NCI-H1092 (cell line): ENCODE data around the gene ADPRS.
A peak's percentile ranks its signal among the peaks of the same experiment; 100 is the strongest.

Source experiments
- DNase-seq: peaks from one replicate; lab custom pipeline; 2025; lab: John Stamatoyannopoulos, UW

ADPRS gene

DNA sequence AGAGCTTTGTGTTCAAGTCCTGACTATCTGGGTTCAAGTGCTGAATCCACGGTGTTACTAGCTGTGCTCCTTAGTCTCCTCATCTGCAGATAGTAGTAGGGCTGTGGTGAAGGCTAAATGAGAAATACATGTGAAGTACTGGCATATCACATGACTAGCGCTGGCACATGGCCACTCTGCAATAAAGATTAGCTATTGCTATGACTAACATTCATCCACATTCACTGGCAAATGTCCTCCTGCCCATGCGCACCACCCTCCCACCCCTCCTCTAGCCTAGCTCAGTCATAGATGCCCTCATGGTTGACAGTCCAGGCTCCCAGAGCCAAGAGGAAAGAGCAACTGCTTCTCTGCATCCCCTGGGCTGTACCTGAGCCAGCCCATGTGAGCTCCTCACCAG lies 44.8 kb downstream of the ADPRS start:
- no peak for DNase-seq

DNA sequence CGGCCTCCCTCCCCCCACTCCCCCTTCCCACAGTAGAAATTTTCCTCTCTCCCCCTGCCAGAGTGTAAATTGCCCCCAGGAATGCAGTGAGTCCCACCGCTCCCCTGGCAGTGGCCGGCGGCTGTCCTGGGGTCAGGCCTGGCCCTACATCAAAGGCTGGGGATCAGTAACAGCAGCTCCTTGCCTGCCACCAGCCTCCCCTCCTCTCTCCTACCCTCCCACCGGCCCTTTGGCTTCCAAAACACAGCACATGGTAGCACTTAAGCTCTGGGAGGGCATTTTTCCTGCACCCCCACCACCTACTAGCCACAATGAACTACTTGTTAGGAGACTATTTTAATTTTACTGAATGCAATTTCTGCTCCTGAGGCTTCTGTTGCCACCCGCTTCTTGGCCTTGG lies 45.3 kb downstream of the ADPRS start:
- DNase-seq, result no peak

DNA sequence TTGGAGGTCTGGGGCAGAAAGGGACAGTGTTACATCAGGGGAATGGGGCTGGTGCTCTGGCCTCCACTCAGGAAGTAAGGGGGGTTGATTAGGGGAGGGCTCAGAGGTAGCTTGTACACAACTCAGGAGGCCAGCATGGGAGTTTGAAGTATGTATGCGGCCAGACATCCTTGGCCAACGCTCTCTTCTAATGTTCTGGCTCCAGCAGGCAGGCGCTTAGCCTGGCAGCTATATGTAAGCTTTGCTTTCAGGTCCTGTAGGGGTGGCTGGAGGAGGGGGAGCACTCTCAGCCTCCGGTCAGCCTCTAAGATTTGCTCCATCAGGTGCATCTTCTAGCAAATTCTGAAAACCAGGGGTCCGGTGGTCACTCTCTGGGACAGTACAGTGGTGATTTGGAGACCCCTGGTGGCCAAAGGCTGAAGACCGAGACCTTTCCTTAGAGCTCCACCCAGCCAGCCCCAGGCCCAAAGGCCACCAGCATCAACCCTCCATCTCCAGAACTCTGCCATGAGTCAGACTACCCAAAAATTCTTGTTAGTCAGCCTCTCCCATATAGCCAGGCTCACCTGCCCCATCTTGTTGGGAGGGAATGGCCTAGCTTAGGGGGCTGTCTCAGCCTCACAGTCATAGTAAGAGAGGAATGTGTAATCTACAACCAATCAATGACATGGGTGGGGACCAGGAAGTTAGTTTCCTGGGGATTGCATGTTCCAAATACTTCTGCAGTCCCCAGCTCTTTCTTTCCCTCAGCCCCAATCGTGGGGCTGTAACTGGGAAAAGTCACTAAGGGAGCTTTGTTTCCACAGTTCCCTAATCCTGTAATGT lies 46.0 kb downstream of the ADPRS start:
- peak; percentile 35 for DNase-seq

DNA sequence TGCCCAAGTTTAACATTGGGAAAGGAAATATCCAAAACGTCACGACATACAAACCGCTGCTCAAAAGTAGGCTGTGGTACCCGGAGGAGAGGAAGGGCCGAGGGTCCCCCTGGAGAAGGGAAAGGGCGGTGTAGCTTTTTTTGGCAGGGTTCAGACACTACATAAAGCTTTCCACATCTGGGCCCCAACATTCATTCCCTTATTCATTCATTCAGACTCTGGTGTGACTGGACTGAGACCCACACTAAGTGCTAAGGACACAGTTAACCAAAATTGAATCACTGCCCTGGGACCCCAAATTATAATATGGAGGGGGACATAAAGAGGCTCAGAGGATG lies 46.6 kb downstream of the ADPRS start:
- DNase-seq, result no peak

DNA sequence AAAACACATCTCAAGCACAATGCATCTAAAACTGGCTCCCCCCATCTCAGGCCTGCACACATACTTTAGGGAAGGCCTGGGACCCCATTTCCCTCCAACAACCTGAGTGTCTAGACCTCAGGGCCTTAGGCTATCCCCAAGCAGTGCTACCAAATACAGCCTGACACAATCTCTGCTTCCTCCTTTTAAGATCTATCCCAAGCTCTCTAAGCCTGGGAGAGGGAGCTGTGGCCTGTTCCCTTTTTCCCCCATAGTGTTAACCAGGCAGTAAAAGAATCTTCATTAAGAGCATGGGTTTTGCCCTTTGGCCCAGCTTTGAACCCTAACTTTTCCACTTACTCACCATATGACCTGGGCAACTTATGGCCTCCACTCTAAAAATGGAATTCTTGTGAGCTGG lies 47.1 kb downstream of the ADPRS start:
- DNase-seq, result no peak

DNA sequence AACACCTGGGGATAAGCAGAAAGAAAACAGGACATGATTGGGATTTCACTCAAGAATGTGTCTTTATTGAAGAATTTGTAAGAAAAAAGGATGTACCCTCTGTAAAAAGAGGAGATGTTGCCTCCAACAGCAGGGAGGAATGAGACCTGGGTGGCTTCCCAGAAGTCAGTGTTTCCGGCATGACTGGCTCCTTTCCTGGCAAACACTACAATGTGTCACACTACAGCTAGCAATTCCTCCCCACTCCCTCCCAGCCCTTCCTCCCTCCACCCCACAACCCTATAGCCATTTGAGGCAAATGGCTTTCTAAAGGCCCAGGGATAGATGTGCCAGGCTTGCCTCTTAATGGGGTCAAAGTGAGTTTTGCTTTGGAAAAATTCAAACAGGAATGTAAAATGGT lies 47.8 kb downstream of the ADPRS start:
- no peak for DNase-seq

DNA sequence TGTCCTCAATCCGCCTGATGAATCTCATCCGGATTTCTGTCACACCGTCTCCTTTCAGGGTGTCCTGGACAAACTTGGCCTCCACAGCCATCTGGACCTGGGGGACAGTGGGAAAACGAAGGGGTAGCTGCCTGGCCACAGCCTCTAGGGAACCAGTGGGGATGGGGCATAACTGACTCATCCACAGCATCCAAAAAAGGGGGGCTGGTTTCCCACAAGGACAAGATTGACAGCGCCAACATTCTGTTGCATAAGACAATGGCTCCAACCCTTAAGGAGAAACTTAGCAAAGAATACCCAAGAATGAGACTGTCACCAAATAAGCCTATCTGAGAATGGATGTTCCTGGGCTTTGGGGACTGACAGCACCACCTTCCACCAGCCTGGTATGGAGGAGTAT lies 48.5 kb downstream of the ADPRS start:
- no peak for DNase-seq

DNA sequence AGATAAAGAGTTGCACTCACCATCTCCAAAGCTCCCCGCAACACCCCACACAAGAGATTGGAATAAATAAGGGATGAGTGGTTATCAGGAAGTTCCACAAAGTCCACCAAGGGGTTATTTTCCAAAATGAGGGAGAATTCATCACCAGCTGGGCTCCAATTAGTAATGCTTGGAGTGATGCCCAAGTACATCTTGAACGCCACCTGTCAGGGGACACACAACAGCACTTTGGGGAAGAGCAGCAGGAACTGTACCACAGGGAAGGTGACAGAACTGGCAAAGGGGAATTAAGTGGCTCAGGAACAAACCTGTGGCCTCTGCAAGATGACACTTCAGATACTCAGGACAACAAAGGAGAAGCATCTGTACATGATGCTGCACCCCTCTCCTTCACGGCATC lies 49.1 kb downstream of the ADPRS start:
- peak; percentile 33 for DNase-seq

DNA sequence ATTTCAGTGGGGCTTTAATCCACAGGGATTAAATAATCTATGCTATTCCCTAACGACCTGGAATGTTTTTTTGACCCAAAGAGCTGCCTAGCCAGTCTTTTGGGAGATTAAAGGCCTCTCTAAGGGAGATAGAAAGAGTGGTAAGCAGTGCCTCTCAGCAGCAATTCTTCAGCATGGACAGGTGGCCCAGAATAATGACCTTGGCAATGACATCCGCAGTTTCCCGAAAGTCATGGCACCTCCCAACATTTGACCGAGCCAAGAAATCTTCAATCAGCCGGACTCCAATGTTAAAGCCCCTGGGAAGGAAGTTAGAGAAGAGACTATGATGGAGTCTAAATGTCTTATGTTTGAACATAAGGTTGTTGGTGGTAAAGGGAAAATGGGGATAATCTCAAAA lies 50.8 kb downstream of the ADPRS start:
- no peak for DNase-seq

DNA sequence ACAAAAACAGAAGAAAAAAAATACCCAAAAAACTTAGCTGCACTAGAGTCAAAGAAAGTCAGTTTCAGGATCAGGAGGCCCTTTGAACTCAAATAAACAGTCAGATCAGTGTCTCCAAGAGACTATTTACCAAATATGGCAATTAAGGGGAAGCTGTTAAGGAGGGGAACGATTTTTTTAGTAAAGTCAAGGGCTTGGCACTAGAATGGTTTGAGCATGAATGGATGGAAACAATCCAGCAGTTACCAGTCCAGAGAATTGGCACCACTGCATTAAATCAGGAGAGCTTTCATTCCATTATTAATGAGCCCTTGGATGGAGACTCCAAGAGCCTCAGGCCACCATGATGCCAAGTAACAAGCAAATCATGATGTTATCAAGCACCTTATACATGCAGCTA lies 53.4 kb downstream of the ADPRS start:
- peak; percentile 33 for DNase-seq

DNA sequence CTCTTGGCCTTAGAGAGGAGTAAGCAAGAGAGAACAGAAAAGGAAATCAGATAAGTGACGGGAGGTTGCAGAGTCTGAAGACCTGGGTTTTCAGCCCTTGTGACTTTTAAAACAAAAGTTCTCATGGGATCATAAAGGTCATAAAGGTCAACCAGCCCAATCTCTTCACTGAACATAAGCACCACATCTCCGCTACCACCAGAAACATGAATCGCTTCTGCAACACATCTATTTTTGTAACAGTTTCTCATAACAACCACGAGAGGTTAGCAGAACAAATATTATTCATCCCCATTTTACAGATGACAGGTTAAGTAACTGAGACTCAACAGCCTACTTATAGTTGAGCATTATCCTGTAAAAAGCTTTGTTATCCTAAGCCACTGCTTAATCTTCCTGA lies 54.7 kb downstream of the ADPRS start:
- no peak for DNase-seq
